K562 (cell line): ENCODE data around the gene TMEM208. TPM values are rescaled to one million over a fixed set of nuclear protein-coding genes. Genes with fewer than 3 reads are reported as not detected.

Source experiments
- BCL6 ChIP-seq: fragments of 250-450 bp; sonication (Bioruptor Pico); IDR thresholded peaks from 2 replicates; pipeline ENCODE4 v1.4.0; 2020
- CBFA2T3 ChIP-seq: fragments of 450-650 bp; IDR thresholded peaks from 2 replicates; pipeline ENCODE4 v1.6.1; 2017
- COPS2 ChIP-seq: fragments of 450-650 bp; conservative IDR thresholded peaks from 2 replicates; pipeline ENCODE4 v1.6.1; 2016; ENCODE audit warnings: mild to moderate bottlenecking, moderate library complexity
- CTCF ChIP-seq, 3 experiments: IDR thresholded peaks in 2 of 3; conservative IDR thresholded peaks in 1 of 3; 2 replicates each; pipeline ENCODE4 v1.5.1; 2011 to 2012; ENCODE audit warnings: low read length in 3 of 3, mild to moderate bottlenecking in 3 of 3, control low read depth in 2 of 3, improper control_type of control experiment in 1 of 3, inconsistent platforms in 1 of 3, low read depth in 1 of 3, mixed read lengths in 1 of 3, moderate library complexity in 1 of 3; ENCODE audit not compliant: insufficient read depth in 2 of 3
- ELK1 ChIP-seq: sonication (generic); formaldehyde crosslinking; IDR thresholded peaks from 2 replicates; pipeline ENCODE4 v1.8.1; 2022; ENCODE audit warnings: missing genetic modification reagents
- JUN ChIP-seq, 2 experiments: sonication (generic) in 1 of 2; formaldehyde crosslinking in 1 of 2; IDR thresholded peaks; 2 replicates each; pipeline versions ENCODE4 v1.6.1 to v1.8.0; 2012 to 2022; ENCODE audit warnings: borderline replicate concordance in 2 of 2, mild to moderate bottlenecking in 2 of 2, improper control_type of control experiment in 1 of 2, low read depth in 1 of 2, low read length in 1 of 2, missing genetic modification reagents in 1 of 2
- JUND ChIP-seq, 2 experiments: IDR thresholded peaks; 2 replicates in 1 of 2; 3 replicates in 1 of 2; pipeline ENCODE4 v1.6.1; 2011; ENCODE audit warnings: borderline replicate concordance in 2 of 2, low read depth in 2 of 2, low read length in 2 of 2, improper control_type of control experiment in 1 of 2, missing biosample characterization in 1 of 2, missing genetic modification characterization in 1 of 2, missing genetic modification reagents in 1 of 2
- KDM5B ChIP-seq: fragments of 200-600 bp; sonication (generic); IDR thresholded peaks from 2 replicates; pipeline ENCODE4 v1.6.1; 2012; ENCODE audit warnings: low read depth, mild to moderate bottlenecking, moderate library complexity, low read length, control low read depth, inconsistent platforms; ENCODE audit not compliant: insufficient replicate concordance
- PBX2 ChIP-seq, 2 experiments: IDR thresholded peaks in 1 of 2; conservative IDR thresholded peaks in 1 of 2; 2 replicates each; pipeline ENCODE4 v1.6.1; 2016; ENCODE audit warnings: low read depth in 2 of 2, mild to moderate bottlenecking in 1 of 2, missing compliant biosample characterization in 1 of 2, missing genetic modification characterization in 1 of 2, moderate library complexity in 1 of 2
- RAD21 ChIP-seq, 2 experiments: fragments of 250-450 bp in 1 of 2; fragments of 450-650 bp in 1 of 2; sonication (Bioruptor Pico) in 1 of 2; formaldehyde crosslinking in 1 of 2; IDR thresholded peaks in 1 of 2; conservative IDR thresholded peaks in 1 of 2; 2 replicates each; pipeline versions ENCODE4 v1.4.0 to v1.8.0; 2020 to 2022; ENCODE audit warnings: mild to moderate bottlenecking in 2 of 2, moderate library complexity in 1 of 2
- RUNX1 ChIP-seq: sonication (generic); IDR thresholded peaks from 2 replicates; pipeline ENCODE4 v1.6.1; 2016; ENCODE audit warnings: antibody characterized with exemption, low read depth
- SRSF1 ChIP-seq: fragments of 200-400 bp; formaldehyde crosslinking; IDR thresholded peaks from 2 replicates; pipeline ENCODE4 v1.6.1; 2017; ENCODE audit warnings: mild to moderate bottlenecking, low read depth, low read length, moderate library complexity
- TAF1 ChIP-seq: IDR thresholded peaks from 2 replicates; pipeline ENCODE4 v1.6.1; 2011; ENCODE audit warnings: mild to moderate bottlenecking, low read length, moderate library complexity; ENCODE audit not compliant: insufficient read depth, control insufficient read depth, severe bottlenecking; ENCODE audit errors: extremely low read depth
- TCF15 ChIP-seq: fragments of 250-450 bp; sonication (Bioruptor Pico); IDR thresholded peaks from 2 replicates; pipeline ENCODE4 v1.8.0; 2022; ENCODE audit warnings: moderate library complexity, mild to moderate bottlenecking, inconsistent platforms
- TGIF2 ChIP-seq: sonication (generic); formaldehyde crosslinking; IDR thresholded peaks from 2 replicates; pipeline ENCODE4 v1.8.1; 2022; ENCODE audit warnings: mild to moderate bottlenecking, missing genetic modification reagents, moderate library complexity
- THRAP3 ChIP-seq: fragments of 450-650 bp; IDR thresholded peaks from 2 replicates; pipeline ENCODE4 v1.6.1; 2016; ENCODE audit warnings: mild to moderate bottlenecking, inconsistent platforms, borderline replicate concordance
- USF2 ChIP-seq: sonication (generic); formaldehyde crosslinking; IDR thresholded peaks from 2 replicates; pipeline ENCODE4 v1.5.0; 2020; ENCODE audit warnings: missing genetic modification reagents
- ZBTB17 ChIP-seq: fragments of 450-650 bp; formaldehyde crosslinking; IDR thresholded peaks from 2 replicates; pipeline ENCODE4 v1.4.0; 2020; ENCODE audit warnings: mild to moderate bottlenecking
- ZFX ChIP-seq: sonication (generic); formaldehyde crosslinking; IDR thresholded peaks from 2 replicates; pipeline ENCODE4 v1.8.0; 2022; ENCODE audit warnings: mild to moderate bottlenecking, missing genetic modification reagents, moderate library complexity
- ZNF253 ChIP-seq: fragments of 250-450 bp; sonication (Bioruptor Pico); conservative IDR thresholded peaks from 2 replicates; pipeline ENCODE4 v1.6.1; 2021; ENCODE audit warnings: mild to moderate bottlenecking
- polyA plus RNA-seq, 8 experiments: library from polyadenylated mRNA; depleted of rRNA in 4 of 8; stranded (reverse) in 5 of 8; unstranded in 3 of 8; fragments of >200 nt; fragmentation: Nextera tagmentation in 2 of 8; fragmentation: Illumina TruSeq in 1 of 8; extraction: Ambion mirVana in 2 of 8; extraction: Trizol in 1 of 8; gene quantifications; 2 replicates each; pipeline versions ENCODE4 v1.2.1 to v1.2.3, GENCODE V29; 2011 to 2014; ENCODE audit warnings: inconsistent platforms in 1 of 8, missing spikeins in 1 of 8
- total RNA-seq, 7 experiments: library from RNA; depleted of rRNA in 6 of 7; stranded (reverse); fragments of >200 nt in 6 of 7; fragmentation: Illumina TruSeq in 2 of 7; extraction: Trizol in 2 of 7; gene quantifications; 2 replicates each; pipeline versions ENCODE4 v1.2.1 to v1.2.3, GENCODE V29; 2011 to 2021; ENCODE audit warnings: low replicate concordance in 1 of 7

The TMEM208 gene
- total and polyA plus RNA-seq, 9 of the 15 experiments (the other 6 are each of a cell fraction or from before 2014, with no cell fraction given): 31.8 to 239 (median 54.3) TPM

- TF ChIP-seq COPS2: no peak
- no peak for TF ChIP-seq THRAP3
- TF ChIP-seq CTCF (IDR thresholded peaks at IDR 0.05 in 2 of 3, conservative IDR thresholded peaks at IDR 0.05 in 1 of 3; ENCODE audit: insufficient read depth in 2 of 3, low read depth in 1 of 3, low read length in 3 of 3): no peak
- TF ChIP-seq RAD21 (CRISPR knock-in tag; conservative IDR thresholded peaks at IDR 0.05 in 1 of 2, IDR thresholded peaks at IDR 0.05 in 1 of 2): no peak
- no peak for TF ChIP-seq KDM5B
- TF ChIP-seq JUND (IDR thresholded peaks at IDR 0.05; ENCODE audit: borderline replicate concordance, low read depth, low read length): peak; percentile 97
- peak; percentile 92; the same call in 2 of the 3 replicates for TF ChIP-seq JUND (tag; IDR thresholded peaks at IDR 0.05; ENCODE audit: borderline replicate concordance, low read depth, low read length)
- TF ChIP-seq JUN (IDR thresholded peaks at IDR 0.05; ENCODE audit: borderline replicate concordance, low read depth, low read length): peak; percentile 95
- no peak for TF ChIP-seq JUN (CRISPR knock-in tag; IDR thresholded peaks at IDR 0.05; ENCODE audit: borderline replicate concordance)
- TF ChIP-seq PBX2 (CRISPR knock-in tag; IDR thresholded peaks at IDR 0.05; ENCODE audit: low read depth): no peak
- TF ChIP-seq PBX2 (tag; conservative IDR thresholded peaks at IDR 0.05; ENCODE audit: low read depth): peak; percentile 81
- peak; percentile 11; the same call in 1 of the 2 replicates for TF ChIP-seq ZFX (CRISPR knock-in tag)
- TF ChIP-seq ZNF253 (CRISPR knock-in tag): no peak
- no peak for TF ChIP-seq ELK1
- no peak for TF ChIP-seq SRSF1
- peak; percentile 30 for TF ChIP-seq TAF1
- no peak for TF ChIP-seq TCF15 (CRISPR knock-in tag)
- no peak for TF ChIP-seq ZBTB17 (CRISPR knock-in tag)
- TF ChIP-seq BCL6 (CRISPR knock-in tag): no peak
- peak; percentile 94 for TF ChIP-seq CBFA2T3
- no peak for TF ChIP-seq USF2 (CRISPR knock-in tag)
- TF ChIP-seq TGIF2: no peak
- TF ChIP-seq RUNX1: no peak
Measured at GRCh38 chr16:67268136-67268579, 41.2 kb downstream of the TMEM208 start (continued).
